MCF 10A (cell line): ENCODE results near the gene CDK7. TPM values are rescaled to one million over a fixed set of nuclear protein-coding genes. Genes with fewer than 3 reads are reported as not detected.

ENCODE experiments used
- BruUV-seq: library from RNA; stranded (reverse); fragments of 400-500 nt; replicated peaks from 2 replicates; lab custom pipeline; 2021; lab: Mats Ljungman, UMichigan
- CTCF ChIA-PET: fragments of 300-600 bp; sonication (Branson Sonifier 250); formaldehyde crosslinking; extraction: SDS; loops from one replicate; lab custom pipeline; 2021; ENCODE audit warnings: antibody characterized with exemption, inconsistent platforms; lab: Yijun Ruan, JAX
- POLR2A ChIA-PET: fragments of 300-600, 350-650 bp; sonication (Branson Sonifier 250); formaldehyde crosslinking; extraction: SDS; loops from one replicate; lab custom pipeline; 2020; ENCODE audit warnings: antibody characterized with exemption, inconsistent platforms; lab: Yijun Ruan, JAX
- DNase-seq: peaks from one replicate; pipeline ENCODE4 v3.0.0-alpha.2; 2018; ENCODE audit not compliant: unreplicated experiment
- H3K27ac Mint-ChIP-seq: one replicate; pipeline ENCODE4 v1.8.0; 2022; ENCODE audit warnings: mild to moderate bottlenecking, low read depth, mixed read lengths; ENCODE audit not compliant: unreplicated experiment
- H3K27me3 Mint-ChIP-seq: one replicate; pipeline ENCODE4 v1.8.0; 2022; ENCODE audit warnings: mixed read lengths; ENCODE audit not compliant: insufficient read depth, unreplicated experiment
- H3K36me3 Mint-ChIP-seq: one replicate; pipeline ENCODE4 v1.8.0; 2022; ENCODE audit warnings: mild to moderate bottlenecking, moderate library complexity, mixed read lengths; ENCODE audit not compliant: insufficient read depth, unreplicated experiment
- H3K4me1 Mint-ChIP-seq: one replicate; pipeline ENCODE4 v1.8.0; 2022; ENCODE audit warnings: mixed read lengths; ENCODE audit not compliant: insufficient read depth, unreplicated experiment
- H3K4me3 Mint-ChIP-seq: one replicate; pipeline ENCODE4 v1.8.0; 2022; ENCODE audit warnings: mild to moderate bottlenecking, moderate library complexity, mixed read lengths; ENCODE audit not compliant: unreplicated experiment
- H3K9me3 Mint-ChIP-seq: one replicate; pipeline ENCODE4 v1.8.0; 2022; ENCODE audit warnings: mixed read lengths; ENCODE audit not compliant: unreplicated experiment
- CTCF ChIP-seq: fragments of 200-600 bp; IDR thresholded peaks from one replicate; pipeline ENCODE4 v1.8.0; 2022; ENCODE audit warnings: antibody characterized with exemption, mild to moderate bottlenecking; ENCODE audit not compliant: unreplicated experiment
- intact Hi-C: fragments of 100-400 bp; cut with micrococcal nuclease; formaldehyde crosslinking; loops from 2 replicates; pipeline ENCODE4 v1.14.1; 2022
- total RNA-seq: library from RNA; stranded (reverse); gene quantifications from 2 replicates; pipeline ENCODE4 v1.2.3, GENCODE V29; 2022

CDK7 gene
- total RNA-seq, 1 experiment from 2014 or later: 48.5 TPM

GRCh38 chr5:69275563-69275962 lies 40.9 kb downstream of the CDK7 start:
- Mint-ChIP-seq H3K27ac (no peak overlapping the region), H3K9me3 (no peaks in the 10 kb centered on the region), H3K4me1 (peaks cover 10% of the 10 kb centered on the region), H3K27me3 (no peaks in the 10 kb centered on the region), H3K4me3 (no peak overlapping the region), H3K36me3 (peaks cover 80% of the 10 kb centered on the region)
- ChIA-PET CTCF (interaction anchor here (0.8 kb wide), 1 partner anchor 13 kb away, joined by 3 read pairs; no protein-coding TSS in a partner anchor), POLR2A (interaction anchor here (0.7 kb wide), 1 partner anchor 1307 kb away, joined by 3 read pairs; no protein-coding TSS in a partner anchor)
- no peak for TF ChIP-seq CTCF
- DNase-seq: no peak
- intact Hi-C loops: no loop called here
- BruUV-seq: no TSS peak

DNA sequence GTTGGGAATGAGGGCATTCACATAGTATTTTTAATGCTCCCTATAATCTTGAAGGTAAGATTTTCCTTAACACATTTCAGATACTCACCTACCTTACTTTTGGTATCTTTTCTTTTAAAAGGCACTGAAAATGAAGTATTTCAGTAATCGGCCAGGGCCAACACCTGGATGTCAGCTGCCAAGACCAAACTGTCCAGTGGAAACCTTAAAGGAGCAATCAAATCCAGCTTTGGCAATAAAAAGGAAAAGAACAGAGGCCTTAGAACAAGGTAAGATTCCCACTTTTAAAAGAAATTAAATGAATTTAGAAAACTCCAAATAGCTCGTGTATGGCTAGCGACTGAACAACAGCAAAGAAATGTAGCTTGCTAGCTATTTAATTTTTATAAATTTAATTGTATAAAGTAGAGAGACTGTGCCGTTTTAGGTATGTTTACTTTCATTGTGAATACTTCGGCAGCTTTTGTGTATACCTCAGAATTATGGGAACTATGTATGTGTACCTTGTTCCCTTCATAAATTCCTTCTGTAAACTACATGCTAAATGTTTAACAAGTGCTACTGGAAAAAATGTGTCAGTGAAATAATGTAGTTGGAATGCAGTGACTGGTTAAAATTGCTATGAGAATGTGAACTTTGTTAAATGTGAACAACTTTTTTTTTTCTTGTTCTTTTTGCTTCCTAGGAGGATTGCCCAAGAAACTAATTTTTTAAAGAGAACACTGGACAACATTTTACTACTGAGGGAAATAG lies 41.9 kb downstream of the CDK7 start:
- no peak for TF ChIP-seq CTCF
- Mint-ChIP-seq H3K36me3 (peaks cover 71% of the 10 kb centered on the region), H3K4me3 (no peak overlapping the region), H3K9me3 (no peaks in the 10 kb centered on the region), H3K27ac (no peak overlapping the region), H3K27me3 (no peaks in the 10 kb centered on the region), H3K4me1 (peaks cover 5% of the 10 kb centered on the region)
- ChIA-PET CTCF (interaction anchor here (0.8 kb wide), 1 partner anchor 12 kb away, joined by 3 read pairs; no protein-coding TSS in a partner anchor), POLR2A (interaction anchor here (0.7 kb wide), 1 partner anchor 1308 kb away, joined by 3 read pairs; no protein-coding TSS in a partner anchor)
- DNase-seq: no peak
- intact Hi-C loops: no loop called here
- BruUV-seq: no TSS peak

DNA sequence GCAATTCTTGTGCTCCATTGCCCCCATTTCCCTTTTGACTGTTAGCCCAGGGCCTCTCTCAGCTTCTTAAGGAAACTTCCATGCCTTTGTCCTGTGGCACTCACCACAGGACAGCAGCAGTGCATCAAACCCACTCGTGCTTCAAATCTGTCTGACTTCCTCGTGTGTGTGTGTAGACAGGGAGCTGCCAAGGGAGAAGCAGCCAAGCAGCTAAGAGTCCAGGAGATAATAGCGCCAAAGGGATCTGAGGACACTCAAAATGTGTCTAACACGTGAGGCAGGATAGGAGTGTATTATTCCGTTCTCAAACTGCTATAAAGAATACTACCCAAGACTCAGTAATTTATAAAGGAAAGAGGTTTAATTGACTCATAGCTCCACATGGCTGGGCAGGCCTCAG lies 44.8 kb downstream of the CDK7 start:
- intact Hi-C loops: no loop called here
- ChIA-PET POLR2A (no interaction called here), CTCF (interaction anchor here (0.6 kb wide), 1 partner anchor 213 kb away, joined by 3 read pairs; no protein-coding TSS in a partner anchor)
- no peak for TF ChIP-seq CTCF
- Mint-ChIP-seq H3K4me1 (no peaks in the 10 kb centered on the region), H3K9me3 (no peaks in the 10 kb centered on the region), H3K36me3 (peaks cover 70% of the 10 kb centered on the region), H3K27me3 (no peaks in the 10 kb centered on the region), H3K4me3 (no peak overlapping the region), H3K27ac (no peak overlapping the region)
- BruUV-seq: no TSS peak
- DNase-seq: no peak

- Mint-ChIP-seq H3K36me3 (peaks cover 61% of the 10 kb centered on the region), H3K27ac (no peak overlapping the region), H3K9me3 (no peaks in the 10 kb centered on the region), H3K4me3 (no peak overlapping the region), H3K27me3 (no peaks in the 10 kb centered on the region), H3K4me1 (no peaks in the 10 kb centered on the region)
- DNase-seq: no peak
- intact Hi-C loops: no loop called here
- no peak for TF ChIP-seq CTCF
- ChIA-PET CTCF (interaction anchor here (0.7 kb wide), 1 partner anchor 128 kb away, joined by 3 read pairs; no protein-coding TSS in a partner anchor), POLR2A (interaction anchor here (0.6 to 1.0 kb wide), 4 partner anchors 9 to 956 kb away, joined by 3 to 9 read pairs (median 3); no protein-coding TSS in a partner anchor)
- no TSS peak for BruUV-seq
Observed at GRCh38 chr5:69281114-69281513, 46.4 kb downstream of the CDK7 start.
